T-cell (primary cell): ENCODE results near the gene ATP5F1E. TPM values are rescaled to one million over a fixed set of nuclear protein-coding genes. Genes with fewer than 3 reads are reported as not detected.

Experiments
- ATAC-seq, 4 experiments: fragments of 200-7000 bp in 3 of 4; fragments of 150-1000 bp in 1 of 4; cut with Tn5 transposase; replicated peaks in 1 of 4; 1 replicate in 3 of 4; 2 replicates in 1 of 4; pipeline ENCODE4 v1.10.0; 2021; ENCODE audit warnings: moderate library complexity in 3 of 4, mild to moderate bottlenecking in 2 of 4, moderate number of reproducible peaks in 1 of 4
- CTCF ChIA-PET, 2 donors: fragments of 300-600 bp; sonication (Branson Sonifier 250); formaldehyde crosslinking; loops; one replicate each; lab custom pipeline; 2022; ENCODE audit warnings: antibody characterized with exemption in 2 of 2; lab: Charles Lee
- POLR2A ChIA-PET, 2 donors: fragments of 300-600 bp; sonication (Branson Sonifier 250); formaldehyde crosslinking; loops; one replicate each; lab custom pipeline; 2022; ENCODE audit warnings: antibody characterized with exemption in 2 of 2; lab: Charles Lee
- DNase-seq, 35 experiments: peaks; one replicate each; pipeline versions ENCODE4 v3.0.0 to v3.0.0-alpha.2; 2013 to 2023
- H3K27ac ChIP-seq: one replicate; pipeline ENCODE4 v1.5.1; 2013; ENCODE audit warnings: low read length
- H3K27me3 ChIP-seq, 2 experiments: replicated peaks in 1 of 2; 1 replicate in 1 of 2; 2 replicates in 1 of 2; pipeline versions ENCODE4 v1.6.1 to v1.7.0; 2013; ENCODE audit warnings: low read length in 1 of 2, mixed read lengths in 1 of 2; ENCODE audit not compliant: control insufficient read depth in 2 of 2, insufficient read depth in 2 of 2; ENCODE audit errors: extremely low read depth in 1 of 2
- H3K36me3 ChIP-seq, 2 donors: 1 replicate in 1 of 2; 2 replicates in 1 of 2; pipeline versions ENCODE4 v1.6.1 to v1.7.0; 2013; ENCODE audit warnings: low read length in 1 of 2; ENCODE audit not compliant: control insufficient read depth in 2 of 2, insufficient read depth in 1 of 2; ENCODE audit errors: extremely low read depth in 1 of 2
- H3K4me1 ChIP-seq, 2 experiments: 1 replicate in 1 of 2; 2 replicates in 1 of 2; pipeline versions ENCODE4 v1.6.1 to v1.7.0; 2013; ENCODE audit warnings: low read length in 2 of 2, mixed read lengths in 1 of 2; ENCODE audit not compliant: insufficient read depth in 2 of 2, control insufficient read depth in 1 of 2; ENCODE audit errors: extremely low read depth in 1 of 2
- H3K4me3 ChIP-seq, 2 donors: 1 replicate in 1 of 2; 2 replicates in 1 of 2; pipeline versions ENCODE4 v1.5.1 to v1.7.0; 2013; ENCODE audit warnings: mild to moderate bottlenecking in 2 of 2, low read length in 1 of 2, moderate library complexity in 1 of 2; ENCODE audit not compliant: control insufficient read depth in 1 of 2; ENCODE audit errors: extremely low read depth in 1 of 2
- H3K9me3 ChIP-seq: 2 replicates; pipeline ENCODE4 v1.7.0; 2013
- H3K27ac Mint-ChIP-seq, 2 donors: one replicate each; pipeline ENCODE4 v1.8.0; 2020 to 2021; ENCODE audit warnings: mild to moderate bottlenecking in 2 of 2, mixed read lengths in 2 of 2
- H3K27me3 Mint-ChIP-seq, 2 donors: one replicate each; pipeline ENCODE4 v1.8.0; 2021 to 2022; ENCODE audit warnings: mixed read lengths in 2 of 2
- H3K36me3 Mint-ChIP-seq: one replicate; pipeline ENCODE4 v1.8.0; 2021; ENCODE audit warnings: mixed read lengths
- H3K4me1 Mint-ChIP-seq, 3 donors: one replicate each; pipeline ENCODE4 v1.8.0; 2020 to 2022; ENCODE audit warnings: mixed read lengths in 3 of 3, mild to moderate bottlenecking in 1 of 3
- H3K4me3 Mint-ChIP-seq, 3 donors: one replicate each; pipeline ENCODE4 v1.8.0; 2020 to 2022; ENCODE audit warnings: mild to moderate bottlenecking in 3 of 3, mixed read lengths in 3 of 3, moderate library complexity in 3 of 3
- H3K9me3 Mint-ChIP-seq, 3 donors: one replicate each; pipeline ENCODE4 v1.8.0; 2020 to 2022; ENCODE audit warnings: mixed read lengths in 3 of 3
- WGBS: methylation state at CpG from one replicate; pipeline ENCODE4 v1.1.5; 2013; ENCODE audit warnings: missing lambda C conversion rate; ENCODE audit not compliant: insufficient coverage; 5-methylcytosine and 5-hydroxymethylcytosine counted together
- total RNA-seq, 35 experiments: library from RNA in 6 of 35; stranded (reverse) in 6 of 35; fragments of 120-200 nt in 1 of 35; gene quantifications; one replicate each; pipeline versions ENCODE4 v1.2.1 to v1.2.4 and lab custom pipeline; 2013 to 2026

Gene ATP5F1E
- total RNA-seq, 5 donors from 2014 or later (not counting 1 experiment from before 2014, with no cell fraction given): 50.6 to 105 (median 62.4) TPM

- no peak for ATAC-seq
- Mint-ChIP-seq H3K36me3 (peaks cover 47% of the 10 kb centered on the region), H3K27me3 (no peaks in the 10 kb centered on the region), H3K4me3 (no peak overlapping the region), H3K9me3 (no peaks in the 10 kb centered on the region), H3K27ac (no peak overlapping the region), H3K4me1 (peaks cover 32 to 40% (median 36%) of the 10 kb centered on the region in 3 donors)
- DNase-seq: no peak
- H3K27me3 ChIP-seq: no peaks in the 10 kb centered on the region
- ChIA-PET POLR2A (no interaction called here), CTCF (no interaction called here)
- no peak overlapping the region for H3K4me3 ChIP-seq
- no peaks in the 10 kb centered on the region for H3K9me3 ChIP-seq
- WGBS: 95% methylated on average over 11 of the region's 13 CpGs
- H3K4me1 ChIP-seq: peaks cover 9 to 10% of the 10 kb centered on the region in 2 experiments
- H3K36me3 ChIP-seq: peaks cover 0 to 65% of the 10 kb centered on the region in 2 donors
- no peak overlapping the region for H3K27ac ChIP-seq
These were observed 8.5 kb downstream of the ATP5F1E start for GRCh38 chr20:59023616-59024015.

- peaks cover 42% of the 10 kb centered on the region for H3K36me3 Mint-ChIP-seq
- WGBS: 96% methylated on average over 13 of the region's 15 CpGs
- ATAC-seq (no peak), DNase-seq (no peak)
- ChIA-PET POLR2A (interaction anchor here in 1 of 2 donors (0.7 kb wide), 1 partner anchor 114 kb away, joined by 9 read pairs; no protein-coding TSS in a partner anchor), CTCF (no interaction called here)
- H3K4me3 Mint-ChIP-seq: no peak overlapping the region
- H3K4me1 Mint-ChIP-seq: peaks cover 25 to 33% (median 29%) of the 10 kb centered on the region in 3 donors
- Histone ChIP-seq H3K27me3 (no peaks in the 10 kb centered on the region), H3K27ac (no peak overlapping the region), H3K9me3 (no peaks in the 10 kb centered on the region), H3K4me3 (no peak overlapping the region), H3K4me1 (peaks cover 5 to 8% of the 10 kb centered on the region in 2 experiments), H3K36me3 (peaks cover 0 to 57% of the 10 kb centered on the region in 2 donors)
- no peak overlapping the region for H3K27ac Mint-ChIP-seq
- no peaks in the 10 kb centered on the region for H3K27me3 Mint-ChIP-seq
- no peaks in the 10 kb centered on the region for H3K9me3 Mint-ChIP-seq
These were observed 9.4 kb downstream of the ATP5F1E start for GRCh38 chr20:59022754-59023153.

GRCh38 chr20:59020938-59021551 is 11.1 kb downstream of the ATP5F1E start:
- peaks cover 0 to 43% of the 10 kb centered on the region in 2 donors for H3K36me3 ChIP-seq
- H3K9me3 ChIP-seq: no peaks in the 10 kb centered on the region
- Mint-ChIP-seq H3K27ac (peak overlapping the region in 1 of 2 donors; percentile 52), H3K36me3 (peaks cover 28% of the 10 kb centered on the region), H3K4me3 (no peak overlapping the region), H3K27me3 (no peaks in the 10 kb centered on the region), H3K9me3 (no peaks in the 10 kb centered on the region), H3K4me1 (peaks cover 25 to 33% (median 29%) of the 10 kb centered on the region in 3 donors)
- no peak overlapping the region for H3K4me3 ChIP-seq
- H3K4me1 ChIP-seq: peaks cover 6 to 16% of the 10 kb centered on the region in 2 experiments
- H3K27ac ChIP-seq: no peak overlapping the region
- ChIA-PET CTCF (no interaction called here), POLR2A (no interaction called here)
- WGBS: no CpG with 5 or more reads among the region's 5 CpGs
- DNase-seq: no peak
- no peak for ATAC-seq
- H3K27me3 ChIP-seq: no peaks in the 10 kb centered on the region

GRCh38 chr20:59019217-59019616 is 12.9 kb downstream of the ATP5F1E start, which contains the start of gene TUBB1:
Gene TUBB1, plus strand, starts transcription at chr20:59019429. Its CDS starts 94 bp downstream, at chr20:59019523.
- H3K27me3 ChIP-seq: no peaks in the 10 kb centered on the region
- H3K4me3 ChIP-seq: no peak within 1 kb of the TSS
- H3K4me3 Mint-ChIP-seq: no peak within 1 kb of the TSS
- WGBS: 94% methylated on average over 5 of the region's 5 CpGs
- H3K4me1 ChIP-seq: peaks cover 6 to 25% of the 10 kb centered on the region in 2 experiments
- CTCF ChIA-PET: interaction anchor here in 1 of 2 donors (1.1 kb wide), 1 partner anchor 112 kb away, joined by 3 read pairs; no protein-coding TSS in a partner anchor
- H3K36me3 Mint-ChIP-seq: peaks cover 17% of the 10 kb centered on the region
- ATAC-seq (no peak), DNase-seq (no peak)
- H3K27ac ChIP-seq: no peak within 1 kb of the TSS
- no peaks in the 10 kb centered on the region for H3K27me3 Mint-ChIP-seq
- H3K9me3 ChIP-seq: no peaks in the 10 kb centered on the region
- peaks cover 0 to 24% of the 10 kb centered on the region in 2 donors for H3K36me3 ChIP-seq
- no peaks in the 10 kb centered on the region for H3K9me3 Mint-ChIP-seq
- POLR2A ChIA-PET: no interaction called here
- peaks cover 29 to 34% (median 29%) of the 10 kb centered on the region in 3 donors for H3K4me1 Mint-ChIP-seq
- no peak within 1 kb of the TSS for H3K27ac Mint-ChIP-seq

- DNase-seq: no peak
- no peaks in the 10 kb centered on the region for H3K27me3 Mint-ChIP-seq
- Histone ChIP-seq H3K27me3 (no peaks in the 10 kb centered on the region), H3K36me3 (peaks cover 0 to 20% of the 10 kb centered on the region in 2 donors), H3K4me3 (no peak overlapping the region), H3K27ac (no peak overlapping the region), H3K4me1 (peaks cover 6 to 29% of the 10 kb centered on the region in 2 experiments), H3K9me3 (no peaks in the 10 kb centered on the region)
- POLR2A ChIA-PET: no interaction called here
- H3K9me3 Mint-ChIP-seq: no peaks in the 10 kb centered on the region
- CTCF ChIA-PET: no interaction called here
- H3K36me3 Mint-ChIP-seq: peaks cover 13% of the 10 kb centered on the region
- H3K27ac Mint-ChIP-seq: no peak overlapping the region
- peaks cover 33 to 38% (median 33%) of the 10 kb centered on the region in 3 donors for H3K4me1 Mint-ChIP-seq
- 100% methylated on average over 7 of the region's 10 CpGs for WGBS
- H3K4me3 Mint-ChIP-seq: no peak overlapping the region
- no peak for ATAC-seq
These were observed 13.3 kb downstream of the ATP5F1E start for GRCh38 chr20:59018817-59019216.

GRCh38 chr20:59017493-59018231 is 14.5 kb downstream of the ATP5F1E start:
- CTCF ChIA-PET: no interaction called here
- no peaks in the 10 kb centered on the region for H3K9me3 Mint-ChIP-seq
- DNase-seq (no peak), ATAC-seq (no peak)
- H3K27me3 Mint-ChIP-seq: no peaks in the 10 kb centered on the region
- POLR2A ChIA-PET: interaction anchor here in 1 of 2 donors (0.5 kb wide), 1 partner anchor 41 kb away, joined by 5 read pairs; no protein-coding TSS in a partner anchor
- Histone ChIP-seq H3K36me3 (peaks cover 0 to 9% of the 10 kb centered on the region in 2 donors), H3K9me3 (no peaks in the 10 kb centered on the region), H3K27me3 (no peaks in the 10 kb centered on the region), H3K4me1 (peaks cover 6 to 33% of the 10 kb centered on the region in 2 experiments), H3K27ac (no peak overlapping the region), H3K4me3 (no peak overlapping the region)
- H3K36me3 Mint-ChIP-seq: peaks cover 4% of the 10 kb centered on the region
- peaks cover 41 to 44% (median 42%) of the 10 kb centered on the region in 3 donors for H3K4me1 Mint-ChIP-seq
- peak overlapping the region in 1 of 3 donors; percentile 42 for H3K4me3 Mint-ChIP-seq
- WGBS: 79% methylated on average over 11 of the region's 16 CpGs
- peak overlapping the region in 1 of 2 donors; percentile 40 for H3K27ac Mint-ChIP-seq
